ENCODE results near the gene STAC2. TPM values are rescaled to one million over a fixed set of nuclear protein-coding genes. Genes with fewer than 3 reads are reported as not detected.

STAC2 gene
- total RNA-seq, 6 donors from 2014 or later, result 0.24 to 1.1 (median 0.48) TPM; not detected in 2

DNA sequence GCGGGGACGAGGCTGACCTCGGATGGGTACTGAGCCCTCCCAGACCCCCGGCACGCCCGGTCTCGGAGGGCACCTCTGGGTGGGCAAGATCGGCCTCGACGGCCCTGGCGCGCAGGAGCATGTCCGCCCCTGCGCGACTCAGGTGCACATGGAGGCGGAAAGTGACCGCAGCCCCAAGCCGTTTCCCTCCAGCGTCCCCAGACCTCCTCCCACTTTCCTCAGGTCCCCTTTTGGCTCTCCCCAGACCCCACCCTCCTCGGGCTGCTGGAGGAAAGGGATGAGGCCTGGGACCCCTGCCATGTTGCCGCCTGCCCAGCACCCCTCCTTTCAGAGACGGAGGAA, 15.7 kb downstream of the STAC2 start:
- Histone ChIP-seq H3K27ac (peak overlapping the region; percentile 36 to 86 (median 62)), H3K9me3 (no peaks in the 10 kb centered on the region), H3K27me3 (peaks cover 0 to 6% (median 0%) of the 10 kb centered on the region in 4 donors), H3K36me3 (peaks cover 2 to 3% (median 2%) of the 10 kb centered on the region in 4 donors), H3K4me1 (peaks cover 17 to 59% (median 31%) of the 10 kb centered on the region in 4 donors), H3K4me3 (peak overlapping the region in 3 of 4 donors; percentile 26 to 46 (median 46))
- ATAC-seq (ENCODE audit: low FRiP score in 2 of 2) (no peak), DNase-seq (no peak)
- TF ChIP-seq, protein P1, sequence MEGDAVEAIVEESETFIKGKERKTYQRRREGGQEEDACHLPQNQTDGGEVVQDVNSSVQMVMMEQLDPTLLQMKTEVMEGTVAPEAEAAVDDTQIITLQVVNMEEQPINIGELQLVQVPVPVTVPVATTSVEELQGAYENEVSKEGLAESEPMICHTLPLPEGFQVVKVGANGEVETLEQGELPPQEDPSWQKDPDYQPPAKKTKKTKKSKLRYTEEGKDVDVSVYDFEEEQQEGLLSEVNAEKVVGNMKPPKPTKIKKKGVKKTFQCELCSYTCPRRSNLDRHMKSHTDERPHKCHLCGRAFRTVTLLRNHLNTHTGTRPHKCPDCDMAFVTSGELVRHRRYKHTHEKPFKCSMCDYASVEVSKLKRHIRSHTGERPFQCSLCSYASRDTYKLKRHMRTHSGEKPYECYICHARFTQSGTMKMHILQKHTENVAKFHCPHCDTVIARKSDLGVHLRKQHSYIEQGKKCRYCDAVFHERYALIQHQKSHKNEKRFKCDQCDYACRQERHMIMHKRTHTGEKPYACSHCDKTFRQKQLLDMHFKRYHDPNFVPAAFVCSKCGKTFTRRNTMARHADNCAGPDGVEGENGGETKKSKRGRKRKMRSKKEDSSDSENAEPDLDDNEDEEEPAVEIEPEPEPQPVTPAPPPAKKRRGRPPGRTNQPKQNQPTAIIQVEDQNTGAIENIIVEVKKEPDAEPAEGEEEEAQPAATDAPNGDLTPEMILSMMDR (IDR thresholded peaks at IDR 0.05), result no peak
- no peak for TF ChIP-seq POLR2A (IDR thresholded peaks at IDR 0.05)
- TF ChIP-seq POLR2AphosphoS5 (IDR thresholded peaks at IDR 0.05), result no peak
- no peak for TF ChIP-seq EP300 (IDR thresholded peaks at IDR 0.05)
- WGBS, 2 donors, result 25 to 29% methylated on average over 4 to 9 of the region's 22 CpGs

GRCh38 chr17:39209317-39210092, 16.2 kb downstream of the STAC2 start:
- peaks cover 0 to 6% (median 0%) of the 10 kb centered on the region in 4 donors for H3K27me3 ChIP-seq
- DNase-seq (peak; percentile 92 to 94), ATAC-seq (ENCODE audit: low FRiP score in 2 of 2) (peak; percentile 49 to 84)
- peak overlapping the region in 3 of 4 donors; percentile 26 to 46 (median 46) for H3K4me3 ChIP-seq
- H3K4me1 ChIP-seq, result peaks cover 17 to 59% (median 31%) of the 10 kb centered on the region in 4 donors
- 0 to 1% methylated on average over 2 to 27 of the region's 39 CpGs for WGBS, 2 donors
- H3K9me3 ChIP-seq, result no peaks in the 10 kb centered on the region
- TF ChIP-seq POLR2AphosphoS5 (IDR thresholded peaks at IDR 0.05) (peak in 1 of 2 donors; percentile 71), POLR2A (IDR thresholded peaks at IDR 0.05) (peak in 1 of 4 donors; percentile 79), EP300 (IDR thresholded peaks at IDR 0.05) (peak in 1 of 4 donors; percentile 69)
- TF ChIP-seq, protein P1 (IDR thresholded peaks at IDR 0.05), result no peak
- peak overlapping the region; percentile 36 to 86 (median 62) for H3K27ac ChIP-seq
- H3K36me3 ChIP-seq, result peaks cover 7 to 8% (median 8%) of the 10 kb centered on the region in 4 donors

DNA sequence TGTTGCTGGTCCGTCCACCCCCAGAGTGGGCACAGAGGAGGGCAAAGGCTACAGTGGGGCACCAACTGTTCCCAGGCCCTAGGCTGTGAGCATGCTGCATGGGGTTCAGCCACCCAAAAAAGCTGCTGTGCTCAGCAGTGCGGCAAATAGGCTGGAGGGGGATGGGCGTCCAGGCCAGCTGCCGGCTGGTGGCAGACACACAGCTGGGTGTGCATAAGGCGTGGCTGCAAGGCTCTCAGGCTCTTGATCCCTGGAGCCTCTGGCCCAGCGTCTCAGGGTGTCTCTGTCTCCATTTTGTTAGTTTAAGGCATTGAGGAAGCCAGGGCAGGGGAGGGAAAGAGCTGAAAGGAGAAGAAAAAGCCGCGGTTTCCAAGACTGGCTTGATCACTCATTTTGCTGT, 16.9 kb downstream of the STAC2 start:
- Histone ChIP-seq H3K4me1 (peaks cover 17 to 59% (median 31%) of the 10 kb centered on the region in 4 donors), H3K27ac (peak overlapping the region; percentile 36 to 86 (median 62))
- 44 to 48% methylated on average over 8 of the region's 8 CpGs for WGBS, 2 donors

GRCh38 chr17:39208136-39208535, 17.6 kb downstream of the STAC2 start:
- DNase-seq (peak; percentile 59 to 77), ATAC-seq (ENCODE audit: low FRiP score in 2 of 2) (peak in 1 of 2 donors; percentile 47)
- H3K27ac ChIP-seq, result peak overlapping the region in 3 of 4 donors; percentile 1 to 86 (median 83)

More for the DNA sequence above, 16.9 kb downstream of the STAC2 start:
- peaks cover 14% of the 10 kb centered on the region in 4 donors for H3K36me3 ChIP-seq
- DNase-seq, result peak in 1 of 2 donors; percentile 71
- peaks cover 0 to 6% (median 0%) of the 10 kb centered on the region in 4 donors for H3K27me3 ChIP-seq
- no peaks in the 10 kb centered on the region for H3K9me3 ChIP-seq
- peak; percentile 5 to 27 for ATAC-seq (ENCODE audit: low FRiP score in 2 of 2)
- H3K4me3 ChIP-seq, result peak overlapping the region in 3 of 4 donors; percentile 26 to 46 (median 46)
- TF ChIP-seq POLR2AphosphoS5 (IDR thresholded peaks at IDR 0.05) (no peak), EP300 (IDR thresholded peaks at IDR 0.05) (peak in 1 of 4 donors; percentile 14), POLR2A (IDR thresholded peaks at IDR 0.05) (no peak)
- TF ChIP-seq, protein P1 (IDR thresholded peaks at IDR 0.05), result no peak

More at GRCh38 chr17:39208136-39208535, 17.6 kb downstream of the STAC2 start:
- WGBS, 2 donors, result 39 to 55% methylated on average over 2 to 7 of the region's 7 CpGs
- TF ChIP-seq POLR2A (IDR thresholded peaks at IDR 0.05), result peak in 1 of 4 donors; percentile 49
- no peak for TF ChIP-seq EP300 (IDR thresholded peaks at IDR 0.05)
- TF ChIP-seq, protein P1 (IDR thresholded peaks at IDR 0.05), result no peak
- no peak for TF ChIP-seq POLR2AphosphoS5 (IDR thresholded peaks at IDR 0.05)
- Histone ChIP-seq H3K36me3 (peaks cover 21 to 22% (median 22%) of the 10 kb centered on the region in 4 donors), H3K4me1 (peaks cover 17 to 54% (median 29%) of the 10 kb centered on the region in 4 donors), H3K27me3 (peaks cover 0 to 6% (median 0%) of the 10 kb centered on the region in 4 donors), H3K9me3 (no peaks in the 10 kb centered on the region), H3K4me3 (no peak overlapping the region)

Measured in upper lobe of left lung (tissue), 6 donors.